Upper lobe of left lung (tissue), 6 donors: ENCODE data around the gene PRDM16. TPM values are rescaled to one million over a fixed set of nuclear protein-coding genes. Genes with fewer than 3 reads are reported as not detected.
A peak's percentile ranks its signal among the peaks of the same experiment; 100 is the strongest.

Source experiments
- ATAC-seq, 2 donors: fragments of 200-7000 bp; cut with Tn5 transposase; one replicate each; pipeline ENCODE4 v1.9.1; 2022; ENCODE audit warnings: mild to moderate bottlenecking in 2 of 2, moderate library complexity in 2 of 2; ENCODE audit not compliant: low FRiP score in 2 of 2
- DNase-seq, 2 donors: peaks; one replicate each; pipeline ENCODE4 v3.0.0-alpha.2; 2019 to 2020
- H3K27ac ChIP-seq, 4 donors: fragments of 200-600 bp; sonication (generic); one replicate each; pipeline ENCODE4 v1.5.1; 2016 to 2019
- H3K27me3 ChIP-seq, 4 donors: fragments of 200-600 bp; sonication (generic); one replicate each; pipeline ENCODE4 v1.5.1; 2017 to 2019
- H3K36me3 ChIP-seq, 4 donors: fragments of 200-600 bp; sonication (generic); one replicate each; pipeline ENCODE4 v1.5.1; 2016 to 2019
- H3K4me1 ChIP-seq, 4 donors: fragments of 200-600 bp; sonication (generic); one replicate each; pipeline ENCODE4 v1.5.1; 2018 to 2019
- H3K4me3 ChIP-seq, 4 donors: fragments of 200-600 bp; sonication (generic); one replicate each; pipeline ENCODE4 v1.5.1; 2017 to 2019; ENCODE audit warnings: mild to moderate bottlenecking in 2 of 4, moderate library complexity in 1 of 4
- H3K9me3 ChIP-seq, 4 donors: fragments of 200-600 bp; sonication (generic); one replicate each; pipeline ENCODE4 v1.5.1; 2018 to 2019
- EP300 ChIP-seq, 4 donors: sonication (generic); formaldehyde crosslinking; IDR thresholded peaks; one replicate each; pipeline ENCODE4 v1.5.1; 2017; ENCODE audit warnings: antibody characterized with exemption in 4 of 4, control low read depth in 2 of 4
- POLR2A ChIP-seq, 4 donors: fragments of 450-650 bp; IDR thresholded peaks; one replicate each; pipeline ENCODE4 v1.5.1; 2016 to 2017; ENCODE audit warnings: antibody characterized with exemption in 4 of 4, mild to moderate bottlenecking in 2 of 4
- POLR2AphosphoS5 ChIP-seq, 2 donors: sonication (generic); formaldehyde crosslinking; IDR thresholded peaks; one replicate each; pipeline ENCODE4 v1.5.1; 2017; ENCODE audit warnings: antibody characterized with exemption in 2 of 2
- WGBS, 2 donors: methylation state at CpG; one replicate each; pipeline ENCODE4 v1.1.5; 2017 to 2018; 5-methylcytosine and 5-hydroxymethylcytosine counted together
- total RNA-seq, 6 donors: library from RNA; depleted of rRNA in 4 of 6; stranded (reverse); fragments of >200 nt in 4 of 6; gene quantifications; one replicate each; pipeline versions ENCODE4 v1.1.0 to v1.2.1, GENCODE V29; 2016 to 2021
- TF ChIP-seq, protein P1 (sequence below), 6 experiments: fragments of 450-650 bp in 4 of 6; fragments of 200-600 bp in 2 of 6; sonication (generic) in 2 of 6; IDR thresholded peaks; one replicate each; pipeline ENCODE4 v1.5.1; 2016 to 2019; ENCODE audit warnings: antibody characterized with exemption in 6 of 6
- donor health status: DM: no; HTN: no; CAD: no; lungs with moderate emphysema.
- donor health status: DM: no; HTN: yes; CAD: no; lungs with severe emphysema.

Gene PRDM16
- total RNA-seq, 6 donors from 2014 or later: 12.3 to 54.5 (median 21.2) TPM

- H3K9me3 ChIP-seq: no peaks in the 10 kb centered on the region
- 70 to 72% methylated on average over 14 of the region's 14 CpGs for WGBS, 2 donors
- no peaks in the 10 kb centered on the region for H3K36me3 ChIP-seq
- H3K4me1 ChIP-seq: no peaks in the 10 kb centered on the region
- no peaks in the 10 kb centered on the region for H3K27me3 ChIP-seq
- TF ChIP-seq, protein P1, sequence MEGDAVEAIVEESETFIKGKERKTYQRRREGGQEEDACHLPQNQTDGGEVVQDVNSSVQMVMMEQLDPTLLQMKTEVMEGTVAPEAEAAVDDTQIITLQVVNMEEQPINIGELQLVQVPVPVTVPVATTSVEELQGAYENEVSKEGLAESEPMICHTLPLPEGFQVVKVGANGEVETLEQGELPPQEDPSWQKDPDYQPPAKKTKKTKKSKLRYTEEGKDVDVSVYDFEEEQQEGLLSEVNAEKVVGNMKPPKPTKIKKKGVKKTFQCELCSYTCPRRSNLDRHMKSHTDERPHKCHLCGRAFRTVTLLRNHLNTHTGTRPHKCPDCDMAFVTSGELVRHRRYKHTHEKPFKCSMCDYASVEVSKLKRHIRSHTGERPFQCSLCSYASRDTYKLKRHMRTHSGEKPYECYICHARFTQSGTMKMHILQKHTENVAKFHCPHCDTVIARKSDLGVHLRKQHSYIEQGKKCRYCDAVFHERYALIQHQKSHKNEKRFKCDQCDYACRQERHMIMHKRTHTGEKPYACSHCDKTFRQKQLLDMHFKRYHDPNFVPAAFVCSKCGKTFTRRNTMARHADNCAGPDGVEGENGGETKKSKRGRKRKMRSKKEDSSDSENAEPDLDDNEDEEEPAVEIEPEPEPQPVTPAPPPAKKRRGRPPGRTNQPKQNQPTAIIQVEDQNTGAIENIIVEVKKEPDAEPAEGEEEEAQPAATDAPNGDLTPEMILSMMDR (IDR thresholded peaks at IDR 0.05): no peak
- no peak for TF ChIP-seq EP300 (IDR thresholded peaks at IDR 0.05)
- no peak for TF ChIP-seq POLR2AphosphoS5 (IDR thresholded peaks at IDR 0.05)
- TF ChIP-seq POLR2A (IDR thresholded peaks at IDR 0.05): no peak
- DNase-seq (peak in 1 of 2 donors; percentile 58), ATAC-seq (no peak)
- no peak overlapping the region for H3K4me3 ChIP-seq
- H3K27ac ChIP-seq: no peak overlapping the region
Measured at GRCh38 chr1:3229081-3229725, 160.2 kb downstream of the PRDM16 start.

DNA sequence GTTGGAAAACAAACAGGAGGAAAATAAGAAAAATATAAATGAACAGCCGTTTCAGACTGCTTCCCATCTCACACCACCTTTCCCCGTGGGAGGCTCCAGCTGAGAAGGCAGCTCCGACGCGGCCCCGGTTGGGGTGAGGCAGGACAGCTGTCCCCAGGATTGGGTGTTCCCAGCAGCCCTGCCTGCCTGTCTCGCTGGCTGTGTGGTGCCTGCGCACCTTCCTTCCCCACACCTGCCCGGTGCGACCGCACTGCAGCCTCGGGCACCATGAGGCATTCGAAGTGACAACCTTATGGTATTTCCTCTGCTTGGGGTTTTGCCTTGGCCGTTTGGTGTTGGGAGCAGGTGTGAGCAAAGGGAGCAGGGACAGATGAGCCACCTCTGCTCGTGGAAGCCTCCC is 161.6 kb downstream of the PRDM16 start:
- ATAC-seq (no peak), DNase-seq (peak in 1 of 2 donors; percentile 79)
- Histone ChIP-seq H3K27ac (no peak overlapping the region), H3K4me3 (no peak overlapping the region), H3K27me3 (no peaks in the 10 kb centered on the region), H3K4me1 (no peaks in the 10 kb centered on the region), H3K36me3 (no peaks in the 10 kb centered on the region), H3K9me3 (no peaks in the 10 kb centered on the region)
- 71 to 82% methylated on average over 13 to 15 of the region's 15 CpGs for WGBS, 2 donors
- TF ChIP-seq POLR2AphosphoS5 (IDR thresholded peaks at IDR 0.05): no peak
- TF ChIP-seq, protein P1 (IDR thresholded peaks at IDR 0.05): no peak
- TF ChIP-seq POLR2A (IDR thresholded peaks at IDR 0.05): no peak
- TF ChIP-seq EP300 (IDR thresholded peaks at IDR 0.05): no peak

GRCh38 chr1:3231245-3231644 is 162.2 kb downstream of the PRDM16 start:
- DNase-seq (peak in 1 of 2 donors; percentile 54), ATAC-seq (no peak)
- Histone ChIP-seq H3K4me3 (no peak overlapping the region), H3K4me1 (peaks cover 0 to 3% (median 0%) of the 10 kb centered on the region in 4 donors), H3K27me3 (no peaks in the 10 kb centered on the region), H3K9me3 (no peaks in the 10 kb centered on the region), H3K36me3 (no peaks in the 10 kb centered on the region), H3K27ac (no peak overlapping the region)
- TF ChIP-seq, protein P1 (IDR thresholded peaks at IDR 0.05): no peak
- TF ChIP-seq POLR2A (IDR thresholded peaks at IDR 0.05): no peak
- TF ChIP-seq POLR2AphosphoS5 (IDR thresholded peaks at IDR 0.05): no peak
- no peak for TF ChIP-seq EP300 (IDR thresholded peaks at IDR 0.05)
- WGBS, 2 donors: 89 to 93% methylated on average over 19 to 24 of the region's 24 CpGs

GRCh38 chr1:3231826-3232225 is 162.8 kb downstream of the PRDM16 start:
- ATAC-seq (no peak), DNase-seq (no peak)
- WGBS, 2 donors: 81 to 86% methylated on average over 6 to 16 of the region's 16 CpGs

More at GRCh38 chr1:3231826-3232225, 162.8 kb downstream of the PRDM16 start:
- TF ChIP-seq, protein P1 (IDR thresholded peaks at IDR 0.05): no peak
- Histone ChIP-seq H3K27ac (no peak overlapping the region), H3K9me3 (no peaks in the 10 kb centered on the region), H3K27me3 (no peaks in the 10 kb centered on the region), H3K4me1 (peaks cover 0 to 7% (median 0%) of the 10 kb centered on the region in 4 donors), H3K4me3 (no peak overlapping the region), H3K36me3 (no peaks in the 10 kb centered on the region)
